GM12801 (cell line): ENCODE results near the gene IDH2.

ENCODE experiments used
- TF ChIP-seq, protein P1 (sequence below): IDR thresholded peaks from one replicate; pipeline ENCODE4 v1.5.1; 2011; ENCODE audit warnings: control low read depth; ENCODE audit not compliant: insufficient read length; ENCODE audit errors: extremely low read depth

IDH2 gene

DNA sequence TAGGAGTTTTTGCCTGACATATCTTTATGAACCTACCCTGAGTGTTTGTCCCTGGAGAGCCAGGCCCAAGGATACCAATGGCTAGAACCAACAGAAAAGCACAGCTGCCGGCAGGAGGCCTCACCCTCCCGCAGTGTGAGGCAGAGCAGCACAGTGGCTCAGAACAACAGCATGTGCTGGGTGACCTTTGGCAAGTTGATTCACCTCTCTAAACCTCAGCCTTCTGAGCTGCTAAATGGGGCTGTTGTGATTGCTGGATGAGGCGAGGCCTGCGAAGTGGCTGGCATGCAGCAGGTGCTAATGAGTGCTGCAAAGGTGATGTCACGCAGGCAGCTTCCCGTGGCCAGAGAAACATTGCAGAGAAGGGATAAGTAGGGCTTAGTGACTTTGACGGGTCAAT lies 23.3 kb downstream of the IDH2 start:
- TF ChIP-seq, protein P1, sequence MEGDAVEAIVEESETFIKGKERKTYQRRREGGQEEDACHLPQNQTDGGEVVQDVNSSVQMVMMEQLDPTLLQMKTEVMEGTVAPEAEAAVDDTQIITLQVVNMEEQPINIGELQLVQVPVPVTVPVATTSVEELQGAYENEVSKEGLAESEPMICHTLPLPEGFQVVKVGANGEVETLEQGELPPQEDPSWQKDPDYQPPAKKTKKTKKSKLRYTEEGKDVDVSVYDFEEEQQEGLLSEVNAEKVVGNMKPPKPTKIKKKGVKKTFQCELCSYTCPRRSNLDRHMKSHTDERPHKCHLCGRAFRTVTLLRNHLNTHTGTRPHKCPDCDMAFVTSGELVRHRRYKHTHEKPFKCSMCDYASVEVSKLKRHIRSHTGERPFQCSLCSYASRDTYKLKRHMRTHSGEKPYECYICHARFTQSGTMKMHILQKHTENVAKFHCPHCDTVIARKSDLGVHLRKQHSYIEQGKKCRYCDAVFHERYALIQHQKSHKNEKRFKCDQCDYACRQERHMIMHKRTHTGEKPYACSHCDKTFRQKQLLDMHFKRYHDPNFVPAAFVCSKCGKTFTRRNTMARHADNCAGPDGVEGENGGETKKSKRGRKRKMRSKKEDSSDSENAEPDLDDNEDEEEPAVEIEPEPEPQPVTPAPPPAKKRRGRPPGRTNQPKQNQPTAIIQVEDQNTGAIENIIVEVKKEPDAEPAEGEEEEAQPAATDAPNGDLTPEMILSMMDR = no peak

DNA sequence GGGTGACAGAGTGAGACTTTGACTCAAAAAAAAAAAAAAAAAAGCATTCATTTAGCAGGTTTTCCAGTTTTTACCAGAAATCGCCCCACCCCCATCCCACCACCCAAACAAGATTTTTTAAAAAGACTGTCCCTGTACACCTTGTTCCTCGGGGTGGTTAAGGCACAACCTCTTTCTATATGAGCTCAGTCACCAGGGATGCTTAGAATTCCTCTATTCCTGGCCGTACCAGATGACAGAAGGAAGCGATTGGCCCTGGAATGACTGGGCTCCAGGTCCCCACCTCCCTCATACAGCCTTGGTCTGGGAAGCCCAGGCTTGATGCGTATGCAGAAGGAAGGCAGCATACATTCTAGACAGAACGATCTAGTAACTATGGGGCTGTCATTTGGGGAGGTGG lies 25.6 kb downstream of the IDH2 start:
- TF ChIP-seq, protein P1 = no peak

DNA sequence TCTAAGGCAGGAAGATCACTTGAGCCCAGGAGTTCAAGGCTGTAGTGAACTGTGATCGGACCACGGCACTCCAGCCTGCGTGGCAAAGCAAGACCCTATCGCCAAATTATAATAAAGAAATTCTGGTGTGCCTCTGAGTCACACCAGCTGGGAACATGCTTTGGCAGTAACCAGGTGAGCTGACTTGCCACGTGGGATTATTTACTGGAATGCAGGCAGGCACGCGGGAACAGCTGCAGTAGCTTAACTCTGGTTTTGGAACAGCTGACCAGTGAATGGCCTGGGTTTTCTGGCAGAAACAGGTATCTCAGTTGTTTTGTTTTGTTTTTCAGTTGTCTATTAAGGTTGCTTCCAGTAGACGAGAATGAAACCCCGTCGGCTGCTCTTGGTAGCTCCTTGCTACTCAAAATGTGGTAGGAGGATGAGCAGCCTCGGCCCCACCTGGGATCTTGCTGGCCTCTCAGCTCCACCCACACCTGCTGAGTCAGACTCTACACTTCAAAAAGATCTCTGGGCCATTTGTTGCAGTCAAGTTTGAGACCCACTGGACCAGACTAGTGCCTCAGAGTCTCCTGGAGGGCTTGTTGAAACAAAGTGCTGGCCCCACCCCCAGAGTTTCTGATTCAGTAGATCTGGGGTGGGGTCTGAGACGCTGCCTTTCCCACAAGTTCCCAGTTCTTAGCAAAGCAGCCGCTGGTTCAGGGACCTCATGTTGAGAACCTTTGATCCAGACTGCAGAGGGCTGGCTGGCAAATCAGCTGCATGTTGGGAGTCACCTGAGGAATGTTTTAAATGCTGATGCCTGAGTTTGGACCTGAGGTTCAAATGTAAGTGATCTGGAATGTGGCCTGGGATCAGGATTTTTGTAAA lies 26.6 kb downstream of the IDH2 start:
- TF ChIP-seq, protein P1 = no peak

DNA sequence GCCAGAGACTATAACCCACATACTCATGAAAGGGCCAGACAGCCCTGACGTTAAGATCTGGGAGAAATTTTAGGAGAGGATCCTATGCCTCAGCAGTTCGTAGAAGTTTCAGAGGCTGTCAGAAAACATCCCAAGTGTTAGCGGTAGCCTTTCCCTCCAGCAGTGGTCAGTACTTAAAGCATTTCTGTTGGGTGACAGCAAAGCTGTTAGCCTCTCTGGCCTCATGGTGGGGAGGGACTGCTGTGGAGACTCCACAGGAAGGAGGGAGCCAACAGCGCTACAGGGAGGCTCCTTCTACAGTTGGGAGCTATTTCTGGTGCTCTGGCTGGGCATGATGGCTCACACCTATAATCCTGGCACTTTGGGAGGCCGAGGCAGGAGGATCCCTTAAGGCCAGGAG lies 27.4 kb downstream of the IDH2 start:
- TF ChIP-seq, protein P1 = no peak

GRCh38 chr15:90074023-90074422 lies 28.2 kb downstream of the IDH2 start:
- TF ChIP-seq, protein P1 = no peak

GRCh38 chr15:90072978-90073640 lies 29.2 kb downstream of the IDH2 start:
- TF ChIP-seq, protein P1 = no peak

GRCh38 chr15:90071220-90071807 lies 31.0 kb downstream of the IDH2 start:
- TF ChIP-seq, protein P1 = no peak
